Stimulated activated CD8-positive, alpha-beta memory T cell treated with anti-CD3 and anti-CD28 coated beads, Interleukin-15, amount 100 ng/mL, for 4 hours (primary cell): ENCODE data around the gene TNFRSF13B.
"Not testable (repeated sequence)": the region's sequence is repeated elsewhere in the genome, so short reads cannot be mapped to it uniquely, and the experiment has no call there.

Experiments
- DNase-seq, 2 donors: peaks; one replicate each; pipeline ENCODE4 v3.0.0-alpha.2; 2020; ENCODE audit warnings: low read depth in 2 of 2

Gene TNFRSF13B

GRCh38 chr17:16971458-16972338, at the start of gene TNFRSF13B:
Gene TNFRSF13B (minus strand): TSS chr17:16972118. CDS start chr17:16972075, 43 bp downstream.
- no peak for DNase-seq

GRCh38 chr17:17021194-17021863, 49.4 kb upstream of the TNFRSF13B start:
- no peak for DNase-seq

- DNase-seq, result no peak
Measured at GRCh38 chr17:17020821-17021193, 48.9 kb upstream of the TNFRSF13B start.

- no peak for DNase-seq
Measured at GRCh38 chr17:17019891-17020456, 48.1 kb upstream of the TNFRSF13B start.

- no peak for DNase-seq
Measured at GRCh38 chr17:17019430-17019762, 47.5 kb upstream of the TNFRSF13B start.

GRCh38 chr17:17018612-17019429, 46.9 kb upstream of the TNFRSF13B start:
- no peak for DNase-seq

- DNase-seq, result no peak
Measured at GRCh38 chr17:17018021-17018441, 46.1 kb upstream of the TNFRSF13B start.

- no peak for DNase-seq
Measured at GRCh38 chr17:17017343-17018014, 45.6 kb upstream of the TNFRSF13B start.

- not testable (repeated sequence) for DNase-seq
Measured at GRCh38 chr17:17016199-17017197, 44.6 kb upstream of the TNFRSF13B start.

GRCh38 chr17:17015230-17015629, 43.3 kb upstream of the TNFRSF13B start:
- no peak for DNase-seq

GRCh38 chr17:17014748-17015124, 42.8 kb upstream of the TNFRSF13B start:
- not testable (repeated sequence) for DNase-seq

GRCh38 chr17:17013828-17014747, 42.2 kb upstream of the TNFRSF13B start:
- DNase-seq, result not testable (repeated sequence)

GRCh38 chr17:17011043-17011907, 39.4 kb upstream of the TNFRSF13B start:
- DNase-seq, result not testable (repeated sequence)

- DNase-seq, result not testable (repeated sequence)
Measured at GRCh38 chr17:17010545-17011034, 38.7 kb upstream of the TNFRSF13B start.

GRCh38 chr17:17009972-17010371, 38.1 kb upstream of the TNFRSF13B start:
- not testable (repeated sequence) for DNase-seq

GRCh38 chr17:17008621-17009397, 36.9 kb upstream of the TNFRSF13B start:
- DNase-seq, result not testable (repeated sequence)

GRCh38 chr17:17007891-17008290, 36.0 kb upstream of the TNFRSF13B start:
- not testable (repeated sequence) for DNase-seq
